Neural progenitor cell (in vitro differentiated cells): ENCODE results near the gene UHRF1.

Source experiments
- EZH2 ChIP-seq: fragments of 200-600 bp; sonication (generic); IDR thresholded peaks from 2 replicates; pipeline ENCODE4 v1.6.1; 2017; ENCODE audit warnings: antibody characterized with exemption, mild to moderate bottlenecking, moderate library complexity
- TF ChIP-seq, protein P1 (sequence below): fragments of 200-600 bp; sonication (generic); IDR thresholded peaks from 2 replicates; pipeline ENCODE4 v1.5.1; 2017; ENCODE audit warnings: antibody characterized with exemption, mild to moderate bottlenecking

DNA sequence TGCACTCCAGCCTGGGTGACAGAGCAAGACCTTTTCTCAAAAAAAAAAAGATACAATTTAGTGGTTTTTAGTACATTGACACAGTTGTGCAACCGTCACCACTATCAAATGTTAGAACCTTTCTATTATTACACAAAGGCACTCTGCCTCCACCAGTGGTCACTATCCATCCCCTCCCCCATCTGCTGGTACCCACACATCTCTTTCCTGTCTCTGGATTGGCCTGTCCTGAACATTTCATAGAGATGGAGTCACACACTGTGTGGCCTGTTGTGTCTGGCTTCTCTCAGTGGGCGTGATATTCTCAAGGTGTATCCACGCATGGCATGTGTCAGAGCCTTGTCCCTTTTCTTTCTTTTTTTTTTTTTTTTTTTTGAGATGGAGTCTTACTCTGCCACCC is 70.8 kb downstream of the UHRF1 start:
- TF ChIP-seq, protein P1, sequence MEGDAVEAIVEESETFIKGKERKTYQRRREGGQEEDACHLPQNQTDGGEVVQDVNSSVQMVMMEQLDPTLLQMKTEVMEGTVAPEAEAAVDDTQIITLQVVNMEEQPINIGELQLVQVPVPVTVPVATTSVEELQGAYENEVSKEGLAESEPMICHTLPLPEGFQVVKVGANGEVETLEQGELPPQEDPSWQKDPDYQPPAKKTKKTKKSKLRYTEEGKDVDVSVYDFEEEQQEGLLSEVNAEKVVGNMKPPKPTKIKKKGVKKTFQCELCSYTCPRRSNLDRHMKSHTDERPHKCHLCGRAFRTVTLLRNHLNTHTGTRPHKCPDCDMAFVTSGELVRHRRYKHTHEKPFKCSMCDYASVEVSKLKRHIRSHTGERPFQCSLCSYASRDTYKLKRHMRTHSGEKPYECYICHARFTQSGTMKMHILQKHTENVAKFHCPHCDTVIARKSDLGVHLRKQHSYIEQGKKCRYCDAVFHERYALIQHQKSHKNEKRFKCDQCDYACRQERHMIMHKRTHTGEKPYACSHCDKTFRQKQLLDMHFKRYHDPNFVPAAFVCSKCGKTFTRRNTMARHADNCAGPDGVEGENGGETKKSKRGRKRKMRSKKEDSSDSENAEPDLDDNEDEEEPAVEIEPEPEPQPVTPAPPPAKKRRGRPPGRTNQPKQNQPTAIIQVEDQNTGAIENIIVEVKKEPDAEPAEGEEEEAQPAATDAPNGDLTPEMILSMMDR: no peak
- no peak for TF ChIP-seq EZH2
